HEK293 (cell line): ENCODE data around the gene CAV2.
A peak's percentile ranks its signal among the peaks of the same experiment; 100 is the strongest.

Source experiments
- BCL11A ChIP-seq: fragments of 450-650 bp; formaldehyde crosslinking; IDR thresholded peaks from 2 replicates; pipeline ENCODE4 v1.5.1; 2016; ENCODE audit warnings: low read depth, missing biosample characterization, missing genetic modification characterization
- GLIS1 ChIP-seq: fragments of 450-650 bp; formaldehyde crosslinking; IDR thresholded peaks from 2 replicates; pipeline ENCODE4 v1.5.1; 2016; ENCODE audit warnings: missing biosample characterization, missing genetic modification characterization
- HOXC10 ChIP-seq: sonication (generic); formaldehyde crosslinking; IDR thresholded peaks from 2 replicates; pipeline ENCODE4 v1.8.1; 2023; ENCODE audit warnings: mild to moderate bottlenecking, missing genetic modification reagents
- IKZF3 ChIP-seq: fragments of 450-650 bp; IDR thresholded peaks from 2 replicates; pipeline ENCODE4 v1.5.0; 2018; ENCODE audit warnings: missing biosample characterization, mild to moderate bottlenecking, missing genetic modification characterization, moderate library complexity
- KLF1 ChIP-seq: fragments of 450-650 bp; formaldehyde crosslinking; IDR thresholded peaks from 2 replicates; pipeline ENCODE4 v1.5.1; 2016; ENCODE audit warnings: missing biosample characterization, missing genetic modification characterization
- KLF7 ChIP-seq: fragments of 450-650 bp; formaldehyde crosslinking; IDR thresholded peaks from 2 replicates; pipeline ENCODE4 v1.5.1; 2016; ENCODE audit warnings: missing biosample characterization, missing genetic modification characterization, borderline replicate concordance
- PATZ1 ChIP-seq: fragments of 450-650 bp; formaldehyde crosslinking; IDR thresholded peaks from 2 replicates; pipeline ENCODE4 v1.5.1; 2016; ENCODE audit warnings: missing biosample characterization, missing genetic modification characterization
- SALL2 ChIP-seq: fragments of 450-650 bp; formaldehyde crosslinking; IDR thresholded peaks from 2 replicates; pipeline ENCODE4 v1.5.0; 2017; ENCODE audit warnings: missing biosample characterization, mild to moderate bottlenecking, missing genetic modification characterization, borderline replicate concordance
- YY2 ChIP-seq: fragments of 450-650 bp; formaldehyde crosslinking; IDR thresholded peaks from 2 replicates; pipeline ENCODE4 v1.5.1; 2016; ENCODE audit warnings: missing biosample characterization, missing genetic modification characterization
- ZBTB6 ChIP-seq: fragments of 450-650 bp; formaldehyde crosslinking; IDR thresholded peaks from 2 replicates; pipeline ENCODE4 v1.5.1; 2017; ENCODE audit warnings: missing biosample characterization, missing genetic modification characterization
- ZEB2 ChIP-seq: fragments of 450-650 bp; formaldehyde crosslinking; IDR thresholded peaks from 2 replicates; pipeline ENCODE4 v1.5.1; 2016; ENCODE audit warnings: missing biosample characterization, missing genetic modification characterization
- ZFHX2 ChIP-seq: fragments of 450-650 bp; formaldehyde crosslinking; conservative IDR thresholded peaks from 2 replicates; pipeline ENCODE4 v1.5.1; 2016; ENCODE audit warnings: missing biosample characterization, missing genetic modification characterization
- ZFP41 ChIP-seq: fragments of 450-650 bp; formaldehyde crosslinking; IDR thresholded peaks from 2 replicates; pipeline ENCODE4 v1.5.1; 2016; ENCODE audit warnings: missing biosample characterization, missing genetic modification characterization, borderline replicate concordance
- ZNF114 ChIP-seq: fragments of 450-650 bp; formaldehyde crosslinking; IDR thresholded peaks from 2 replicates; pipeline ENCODE4 v1.5.0; 2017; ENCODE audit warnings: missing biosample characterization, missing genetic modification characterization
- ZNF157 ChIP-seq: fragments of 450-650 bp; formaldehyde crosslinking; IDR thresholded peaks from 2 replicates; pipeline ENCODE4 v1.5.1; 2016; ENCODE audit warnings: missing biosample characterization, missing genetic modification characterization
- ZNF404 ChIP-seq: fragments of 450-650 bp; formaldehyde crosslinking; IDR thresholded peaks from 2 replicates; pipeline ENCODE4 v1.5.1; 2017; ENCODE audit warnings: missing biosample characterization, missing genetic modification characterization
- ZNF416 ChIP-seq: fragments of 450-650 bp; formaldehyde crosslinking; IDR thresholded peaks from 2 replicates; pipeline ENCODE4 v1.5.1; 2016; ENCODE audit warnings: missing biosample characterization, missing genetic modification characterization
- ZNF510 ChIP-seq: fragments of 450-650 bp; formaldehyde crosslinking; IDR thresholded peaks from 2 replicates; pipeline ENCODE4 v1.5.1; 2018; ENCODE audit warnings: mild to moderate bottlenecking, missing genetic modification characterization, missing biosample characterization; ENCODE audit not compliant: insufficient replicate concordance
- ZNF677 ChIP-seq: fragments of 450-650 bp; IDR thresholded peaks from 2 replicates; pipeline ENCODE4 v1.5.0; 2018; ENCODE audit warnings: missing biosample characterization, mild to moderate bottlenecking, missing genetic modification characterization, moderate library complexity
- TF ChIP-seq, protein P1 (sequence below): fragments of 450-650 bp; formaldehyde crosslinking; IDR thresholded peaks from 2 replicates; pipeline ENCODE4 v1.5.1; 2017; ENCODE audit warnings: missing biosample characterization, mild to moderate bottlenecking, missing genetic modification characterization, moderate library complexity
- TF ChIP-seq, protein P2 (sequence below): fragments of 450-650 bp; formaldehyde crosslinking; optimal IDR thresholded peaks from 2 replicates; pipeline ENCODE3; 2016; ENCODE audit warnings: missing biosample characterization, mild to moderate bottlenecking, missing genetic modification characterization
- TF ChIP-seq, protein P3 (sequence below): fragments of 450-650 bp; formaldehyde crosslinking; IDR thresholded peaks from 2 replicates; pipeline ENCODE4 v1.5.1; 2016; ENCODE audit warnings: missing biosample characterization, missing genetic modification characterization
- TF ChIP-seq, protein P4 (sequence below): fragments of 450-650 bp; formaldehyde crosslinking; IDR thresholded peaks from 2 replicates; pipeline ENCODE4 v1.5.1; 2016; ENCODE audit warnings: missing biosample characterization, missing genetic modification characterization
- TF ChIP-seq, protein P5 (sequence below): fragments of 450-650 bp; formaldehyde crosslinking; IDR thresholded peaks from 2 replicates; pipeline ENCODE4 v1.5.1; 2017; ENCODE audit warnings: missing biosample characterization, missing genetic modification characterization
- TF ChIP-seq, protein P6 (sequence below): fragments of 450-650 bp; formaldehyde crosslinking; IDR thresholded peaks from 2 replicates; pipeline ENCODE4 v1.5.1; 2016; ENCODE audit warnings: missing biosample characterization, missing genetic modification characterization

CAV2 gene

DNA sequence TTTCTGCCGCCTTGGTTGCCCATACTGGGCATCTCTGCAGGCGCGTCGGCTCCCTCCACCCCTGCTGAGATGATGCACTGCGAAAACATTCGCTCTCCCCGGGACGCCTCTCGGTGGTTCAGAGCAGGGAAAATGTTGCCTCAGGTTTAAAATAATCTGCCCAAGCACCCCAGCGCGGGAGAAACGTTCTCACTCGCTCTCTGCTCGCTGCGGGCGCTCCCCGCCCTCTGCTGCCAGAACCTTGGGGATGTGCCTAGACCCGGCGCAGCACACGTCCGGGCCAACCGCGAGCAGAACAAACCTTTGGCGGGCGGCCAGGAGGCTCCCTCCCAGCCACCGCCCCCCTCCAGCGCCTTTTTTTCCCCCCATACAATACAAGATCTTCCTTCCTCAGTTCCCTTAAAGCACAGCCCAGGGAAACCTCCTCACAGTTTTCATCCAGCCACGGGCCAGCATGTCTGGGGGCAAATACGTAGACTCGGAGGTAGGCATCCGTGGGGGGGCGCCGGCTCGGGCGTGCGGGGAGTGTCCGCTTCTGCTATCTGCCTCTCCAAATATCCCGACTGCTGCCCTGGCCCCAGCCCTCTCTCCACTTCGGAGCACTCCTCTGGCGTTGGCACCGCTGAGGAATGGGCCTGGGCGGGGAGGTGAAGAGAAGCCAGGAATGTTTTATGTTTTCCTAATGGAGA, 25.2 kb downstream of the CAV2 start, which contains the start of gene CAV1 (continued):
- TF ChIP-seq BCL11A (tag by site-specific recombination) (peak; percentile 44; the same call in 1 of the 2 replicates), ZBTB6 (peak; percentile 73), GLIS1 (tag by site-specific recombination) (peak; percentile 76), HOXC10 (CRISPR knock-in tag) (no peak), KLF7 (peak; percentile 92; the same call in 1 of the 2 replicates), ZNF510 (tag by site-specific recombination) (no peak), ZEB2 (tag by site-specific recombination) (peak; percentile 87; the same call in 1 of the 2 replicates), ZNF677 (tag by site-specific recombination) (no peak), ZFHX2 (tag by site-specific recombination) (peak; percentile 30; the same call in 1 of the 2 replicates), KLF1 (tag by site-specific recombination) (peak; percentile 76), IKZF3 (tag by site-specific recombination) (no peak; the same call in 1 of the 2 replicates), YY2 (no peak), ZNF114 (tag by site-specific recombination) (no peak), ZNF416 (tag by site-specific recombination) (no peak), ZFP41 (tag by site-specific recombination) (no peak), ZNF157 (no peak), ZNF404 (no peak), SALL2 (tag by site-specific recombination) (no peak), PATZ1 (tag by site-specific recombination) (peak; percentile 96)
- TF ChIP-seq, protein P1, sequence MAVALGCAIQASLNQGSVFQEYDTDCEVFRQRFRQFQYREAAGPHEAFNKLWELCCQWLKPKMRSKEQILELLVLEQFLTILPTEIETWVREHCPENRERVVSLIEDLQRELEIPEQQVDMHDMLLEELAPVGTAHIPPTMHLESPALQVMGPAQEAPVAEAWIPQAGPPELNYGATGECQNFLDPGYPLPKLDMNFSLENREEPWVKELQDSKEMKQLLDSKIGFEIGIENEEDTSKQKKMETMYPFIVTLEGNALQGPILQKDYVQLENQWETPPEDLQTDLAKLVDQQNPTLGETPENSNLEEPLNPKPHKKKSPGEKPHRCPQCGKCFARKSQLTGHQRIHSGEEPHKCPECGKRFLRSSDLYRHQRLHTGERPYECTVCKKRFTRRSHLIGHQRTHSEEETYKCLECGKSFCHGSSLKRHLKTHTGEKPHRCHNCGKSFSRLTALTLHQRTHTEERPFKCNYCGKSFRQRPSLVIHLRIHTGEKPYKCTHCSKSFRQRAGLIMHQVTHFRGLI, result peak; percentile 90
- TF ChIP-seq, protein P2, sequence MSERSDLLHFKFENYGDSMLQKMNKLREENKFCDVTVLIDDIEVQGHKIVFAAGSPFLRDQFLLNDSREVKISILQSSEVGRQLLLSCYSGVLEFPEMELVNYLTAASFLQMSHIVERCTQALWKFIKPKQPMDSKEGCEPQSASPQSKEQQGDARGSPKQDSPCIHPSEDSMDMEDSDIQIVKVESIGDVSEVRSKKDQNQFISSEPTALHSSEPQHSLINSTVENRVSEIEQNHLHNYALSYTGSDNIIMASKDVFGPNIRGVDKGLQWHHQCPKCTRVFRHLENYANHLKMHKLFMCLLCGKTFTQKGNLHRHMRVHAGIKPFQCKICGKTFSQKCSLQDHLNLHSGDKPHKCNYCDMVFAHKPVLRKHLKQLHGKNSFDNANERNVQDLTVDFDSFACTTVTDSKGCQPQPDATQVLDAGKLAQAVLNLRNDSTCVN, result peak; percentile 78
- TF ChIP-seq, protein P3, sequence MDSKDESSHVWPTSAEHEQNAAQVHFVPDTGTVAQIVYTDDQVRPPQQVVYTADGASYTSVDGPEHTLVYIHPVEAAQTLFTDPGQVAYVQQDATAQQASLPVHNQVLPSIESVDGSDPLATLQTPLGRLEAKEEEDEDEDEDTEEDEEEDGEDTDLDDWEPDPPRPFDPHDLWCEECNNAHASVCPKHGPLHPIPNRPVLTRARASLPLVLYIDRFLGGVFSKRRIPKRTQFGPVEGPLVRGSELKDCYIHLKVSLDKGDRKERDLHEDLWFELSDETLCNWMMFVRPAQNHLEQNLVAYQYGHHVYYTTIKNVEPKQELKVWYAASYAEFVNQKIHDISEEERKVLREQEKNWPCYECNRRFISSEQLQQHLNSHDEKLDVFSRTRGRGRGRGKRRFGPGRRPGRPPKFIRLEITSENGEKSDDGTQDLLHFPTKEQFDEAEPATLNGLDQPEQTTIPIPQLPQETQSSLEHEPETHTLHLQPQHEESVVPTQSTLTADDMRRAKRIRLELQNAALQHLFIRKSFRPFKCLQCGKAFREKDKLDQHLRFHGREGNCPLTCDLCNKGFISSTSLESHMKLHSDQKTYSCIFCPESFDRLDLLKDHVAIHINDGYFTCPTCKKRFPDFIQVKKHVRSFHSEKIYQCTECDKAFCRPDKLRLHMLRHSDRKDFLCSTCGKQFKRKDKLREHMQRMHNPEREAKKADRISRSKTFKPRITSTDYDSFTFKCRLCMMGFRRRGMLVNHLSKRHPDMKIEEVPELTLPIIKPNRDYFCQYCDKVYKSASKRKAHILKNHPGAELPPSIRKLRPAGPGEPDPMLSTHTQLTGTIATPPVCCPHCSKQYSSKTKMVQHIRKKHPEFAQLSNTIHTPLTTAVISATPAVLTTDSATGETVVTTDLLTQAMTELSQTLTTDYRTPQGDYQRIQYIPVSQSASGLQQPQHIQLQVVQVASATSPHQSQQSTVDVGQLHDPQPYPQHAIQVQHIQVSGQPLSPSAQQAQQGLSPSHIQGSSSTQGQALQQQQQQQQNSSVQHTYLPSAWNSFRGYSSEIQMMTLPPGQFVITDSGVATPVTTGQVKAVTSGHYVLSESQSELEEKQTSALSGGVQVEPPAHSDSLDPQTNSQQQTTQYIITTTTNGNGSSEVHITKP (tag by site-specific recombination), result peak; percentile 73
- TF ChIP-seq, protein P4, sequence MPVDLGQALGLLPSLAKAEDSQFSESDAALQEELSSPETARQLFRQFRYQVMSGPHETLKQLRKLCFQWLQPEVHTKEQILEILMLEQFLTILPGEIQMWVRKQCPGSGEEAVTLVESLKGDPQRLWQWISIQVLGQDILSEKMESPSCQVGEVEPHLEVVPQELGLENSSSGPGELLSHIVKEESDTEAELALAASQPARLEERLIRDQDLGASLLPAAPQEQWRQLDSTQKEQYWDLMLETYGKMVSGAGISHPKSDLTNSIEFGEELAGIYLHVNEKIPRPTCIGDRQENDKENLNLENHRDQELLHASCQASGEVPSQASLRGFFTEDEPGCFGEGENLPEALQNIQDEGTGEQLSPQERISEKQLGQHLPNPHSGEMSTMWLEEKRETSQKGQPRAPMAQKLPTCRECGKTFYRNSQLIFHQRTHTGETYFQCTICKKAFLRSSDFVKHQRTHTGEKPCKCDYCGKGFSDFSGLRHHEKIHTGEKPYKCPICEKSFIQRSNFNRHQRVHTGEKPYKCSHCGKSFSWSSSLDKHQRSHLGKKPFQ, result peak; percentile 82
- TF ChIP-seq, protein P5, sequence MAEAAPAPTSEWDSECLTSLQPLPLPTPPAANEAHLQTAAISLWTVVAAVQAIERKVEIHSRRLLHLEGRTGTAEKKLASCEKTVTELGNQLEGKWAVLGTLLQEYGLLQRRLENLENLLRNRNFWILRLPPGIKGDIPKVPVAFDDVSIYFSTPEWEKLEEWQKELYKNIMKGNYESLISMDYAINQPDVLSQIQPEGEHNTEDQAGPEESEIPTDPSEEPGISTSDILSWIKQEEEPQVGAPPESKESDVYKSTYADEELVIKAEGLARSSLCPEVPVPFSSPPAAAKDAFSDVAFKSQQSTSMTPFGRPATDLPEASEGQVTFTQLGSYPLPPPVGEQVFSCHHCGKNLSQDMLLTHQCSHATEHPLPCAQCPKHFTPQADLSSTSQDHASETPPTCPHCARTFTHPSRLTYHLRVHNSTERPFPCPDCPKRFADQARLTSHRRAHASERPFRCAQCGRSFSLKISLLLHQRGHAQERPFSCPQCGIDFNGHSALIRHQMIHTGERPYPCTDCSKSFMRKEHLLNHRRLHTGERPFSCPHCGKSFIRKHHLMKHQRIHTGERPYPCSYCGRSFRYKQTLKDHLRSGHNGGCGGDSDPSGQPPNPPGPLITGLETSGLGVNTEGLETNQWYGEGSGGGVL (tag by site-specific recombination), result peak; percentile 92
- TF ChIP-seq, protein P6, sequence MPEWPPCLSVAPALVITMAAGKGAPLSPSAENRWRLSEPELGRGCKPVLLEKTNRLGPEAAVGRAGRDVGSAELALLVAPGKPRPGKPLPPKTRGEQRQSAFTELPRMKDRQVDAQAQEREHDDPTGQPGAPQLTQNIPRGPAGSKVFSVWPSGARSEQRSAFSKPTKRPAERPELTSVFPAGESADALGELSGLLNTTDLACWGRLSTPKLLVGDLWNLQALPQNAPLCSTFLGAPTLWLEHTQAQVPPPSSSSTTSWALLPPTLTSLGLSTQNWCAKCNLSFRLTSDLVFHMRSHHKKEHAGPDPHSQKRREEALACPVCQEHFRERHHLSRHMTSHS, result no peak
